Measurements from ENCODE around the gene IL1R1.
A peak's percentile ranks its signal among the peaks of the same experiment; 100 is the strongest.

IL1R1 gene

DNA sequence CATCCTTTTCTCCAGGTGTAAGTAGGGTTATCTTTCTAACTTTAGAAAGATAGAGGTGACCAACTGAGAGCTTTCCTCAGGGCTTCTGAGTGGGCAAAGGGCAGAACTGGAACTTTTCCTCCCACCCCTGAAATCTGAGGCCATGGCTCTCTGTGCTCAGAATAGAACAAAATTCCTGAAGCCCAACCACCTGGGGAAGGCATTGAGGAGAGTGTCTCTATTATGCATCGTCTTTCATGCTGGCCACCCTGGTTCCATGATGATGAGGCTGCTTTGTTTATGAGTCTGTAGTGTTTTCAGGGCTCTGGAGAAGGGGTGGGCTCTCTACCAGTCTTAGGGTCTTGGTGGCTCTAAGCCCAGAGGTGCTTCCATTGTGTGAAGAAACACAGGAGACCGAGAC is 30.7 kb upstream of the IL1R1 start:
- DNase-seq = no peak

- DNase-seq = no peak
Observed at GRCh38 chr2:102112271-102112670, 30.3 kb upstream of the IL1R1 start.

DNA sequence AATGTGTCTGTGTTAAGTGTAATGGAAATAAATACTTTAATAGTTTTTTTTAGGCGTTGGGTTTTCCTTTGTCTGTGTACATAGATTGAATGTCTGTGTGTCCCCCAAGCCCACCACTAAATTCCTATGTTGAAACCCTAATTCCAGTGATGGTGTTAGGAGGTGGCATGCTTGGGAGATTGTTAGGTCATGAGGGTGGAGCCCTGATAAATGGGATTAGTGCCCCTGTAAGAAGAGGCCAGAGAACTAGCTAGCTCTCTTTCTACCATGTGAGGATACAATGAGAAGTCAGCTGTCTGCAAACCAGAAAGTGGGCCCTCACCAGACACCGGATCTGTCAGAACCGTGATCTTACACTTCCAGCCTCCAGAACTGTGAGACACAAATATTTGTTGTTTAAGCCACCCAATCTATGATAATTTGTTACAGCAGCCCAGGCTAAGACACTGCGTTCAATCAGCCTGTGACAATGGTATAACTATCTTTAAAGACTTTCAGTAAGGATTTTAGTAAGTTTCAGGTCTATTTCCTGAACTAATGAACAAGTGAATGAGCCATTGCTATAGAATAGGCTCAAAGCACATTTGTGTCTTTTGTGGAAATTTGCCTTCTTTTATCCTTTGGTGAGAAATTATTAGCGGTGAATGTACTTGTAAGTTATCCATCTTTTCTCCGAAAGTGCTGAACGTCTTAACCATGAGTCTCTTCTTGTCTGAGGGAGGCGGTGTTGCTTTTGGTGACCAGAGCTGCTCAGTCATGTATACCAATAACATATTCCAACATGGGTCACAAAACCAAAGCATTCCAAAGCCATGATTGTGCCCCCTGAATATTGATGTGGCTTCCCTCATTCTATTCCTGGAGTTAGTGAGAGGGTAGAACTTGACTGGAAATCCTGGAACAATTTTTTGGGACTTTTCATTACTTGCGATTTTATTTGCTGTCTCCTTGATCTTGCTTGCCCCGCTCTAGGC is 29.6 kb upstream of the IL1R1 start:
- no peak for DNase-seq

DNA sequence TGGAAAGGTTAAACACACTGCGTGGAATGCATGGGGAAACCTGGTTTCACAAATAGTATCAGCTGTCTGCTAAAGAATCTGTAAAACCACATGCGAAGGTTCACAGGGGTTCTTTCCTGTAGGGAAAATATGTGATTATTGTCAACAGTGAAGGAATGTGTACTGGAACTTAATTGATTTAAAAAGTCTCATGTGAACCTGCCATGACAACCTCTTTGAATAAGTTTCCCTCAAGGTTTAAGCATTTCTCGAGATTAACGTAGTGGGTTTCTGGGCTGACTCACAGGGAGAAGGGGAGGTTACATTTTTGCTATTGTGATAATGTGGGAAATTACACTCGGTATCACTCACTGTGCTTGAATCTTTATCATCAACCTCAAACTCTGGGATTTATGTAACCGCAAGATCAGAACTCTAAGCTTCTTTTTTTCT is 28.2 kb upstream of the IL1R1 start:
- DNase-seq = no peak

GRCh38 chr2:102114851-102115497 is 27.6 kb upstream of the IL1R1 start:
- peak in 1 of 2 experiments; percentile 39 for DNase-seq

GRCh38 chr2:102116630-102117471 is 25.7 kb upstream of the IL1R1 start:
- DNase-seq = no peak

DNA sequence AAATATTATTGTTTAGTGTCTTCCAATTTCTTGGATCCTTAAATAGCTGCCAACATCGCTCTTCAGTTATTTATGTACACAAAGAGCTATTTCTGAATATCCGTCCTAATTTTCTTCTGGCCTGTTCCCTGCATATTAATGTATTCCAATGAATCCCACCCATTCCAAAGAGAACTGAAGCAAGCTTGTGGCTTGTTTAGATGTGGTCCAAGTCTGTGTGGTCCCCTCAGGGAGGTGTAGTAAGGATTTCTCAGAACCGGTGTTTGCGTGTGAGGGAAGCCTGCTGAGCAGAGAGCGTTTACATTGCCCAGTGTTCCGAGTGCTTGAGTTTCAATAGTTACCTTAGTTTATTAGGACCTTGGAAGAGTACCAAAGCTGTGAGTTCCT is 25.1 kb upstream of the IL1R1 start:
- no peak for DNase-seq

GRCh38 chr2:102119255-102119654 is 23.3 kb upstream of the IL1R1 start:
- no peak for DNase-seq

DNA sequence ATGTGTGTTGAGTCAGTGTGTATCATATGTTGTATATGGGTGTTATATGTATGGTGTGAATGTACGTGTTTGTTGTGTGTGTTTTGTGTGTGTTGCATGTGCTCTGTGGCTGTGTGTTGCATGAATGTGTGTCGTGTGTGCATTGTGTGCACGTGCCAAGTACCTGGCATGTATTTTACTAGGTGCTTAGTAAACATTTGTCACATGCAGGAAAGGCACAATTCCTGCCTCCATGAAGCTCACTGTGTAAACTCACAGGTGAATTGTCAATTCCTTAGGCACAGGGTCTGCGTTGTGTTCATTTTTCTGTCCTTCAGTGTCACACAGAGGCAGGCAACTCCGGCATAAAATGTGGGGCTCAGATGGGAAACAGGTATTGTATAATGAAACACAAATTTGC is 22.3 kb upstream of the IL1R1 start:
- DNase-seq = no peak

- DNase-seq = no peak
Observed at GRCh38 chr2:102120701-102121159, 21.8 kb upstream of the IL1R1 start.

DNA sequence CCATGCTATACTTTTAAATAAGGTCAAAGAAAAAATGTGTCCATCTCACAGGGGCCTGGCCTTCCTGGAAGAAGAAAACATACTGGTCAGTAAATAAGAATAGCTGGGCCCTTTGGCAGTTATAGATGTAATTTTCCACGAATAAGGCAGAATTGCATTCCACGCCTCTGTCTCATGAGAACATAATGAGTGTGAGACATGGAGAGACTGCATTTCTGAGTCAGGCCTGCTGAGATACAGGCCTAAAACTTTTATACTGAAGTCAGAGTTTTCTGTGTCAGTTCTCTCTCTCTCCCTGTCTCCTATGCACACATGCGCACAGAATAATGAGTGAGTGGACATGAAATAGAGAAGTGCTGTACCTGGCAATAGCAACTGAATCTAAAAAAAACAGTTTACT is 20.4 kb upstream of the IL1R1 start:
- DNase-seq = no peak

GRCh38 chr2:102122909-102123308 is 19.6 kb upstream of the IL1R1 start:
- no peak for DNase-seq

DNA sequence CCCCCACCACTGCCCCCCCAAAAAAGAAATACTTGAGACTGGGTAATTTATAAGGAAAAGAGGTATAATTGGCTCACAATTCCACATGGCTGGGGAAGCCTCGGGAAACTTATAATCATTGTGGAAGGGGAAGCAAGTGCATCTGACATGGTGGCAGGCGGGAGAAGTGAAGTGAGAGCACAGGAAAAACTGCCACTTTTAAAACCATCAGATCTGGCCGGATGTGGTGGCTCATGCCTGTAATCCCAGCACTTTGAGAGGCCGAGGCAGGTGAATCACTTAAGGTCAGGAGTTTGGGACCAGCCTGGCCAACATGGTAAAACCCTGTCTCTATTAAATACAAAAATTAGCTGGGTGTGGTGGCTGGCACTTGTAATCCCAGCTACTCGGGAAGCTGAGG is 18.1 kb upstream of the IL1R1 start:
- DNase-seq = peak in 1 of 2 experiments; percentile 2

- DNase-seq = peak in 1 of 2 experiments; percentile 2
Observed at GRCh38 chr2:102126169-102126568, 16.4 kb upstream of the IL1R1 start.

DNA sequence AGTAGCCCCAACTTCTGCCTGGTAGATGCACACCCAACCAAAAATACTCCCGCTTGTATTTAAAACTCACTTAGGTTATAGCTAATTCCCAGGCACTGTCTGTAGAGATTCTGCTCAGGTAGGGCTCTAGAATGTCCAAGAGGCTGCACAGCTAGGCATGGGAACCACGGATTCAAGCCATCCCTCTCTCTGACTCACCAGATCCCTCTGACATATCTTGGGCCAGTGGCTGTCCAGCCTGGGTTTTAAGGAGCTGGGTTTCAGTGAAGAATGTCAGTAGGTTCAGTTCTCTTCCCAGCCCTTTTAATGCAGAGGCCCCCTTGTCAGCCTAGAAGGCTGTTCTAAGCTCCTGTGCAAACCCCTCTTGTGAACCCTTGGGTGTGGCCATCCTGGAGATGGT is 15.9 kb upstream of the IL1R1 start:
- DNase-seq = peak in 1 of 2 experiments; percentile 3

DNA sequence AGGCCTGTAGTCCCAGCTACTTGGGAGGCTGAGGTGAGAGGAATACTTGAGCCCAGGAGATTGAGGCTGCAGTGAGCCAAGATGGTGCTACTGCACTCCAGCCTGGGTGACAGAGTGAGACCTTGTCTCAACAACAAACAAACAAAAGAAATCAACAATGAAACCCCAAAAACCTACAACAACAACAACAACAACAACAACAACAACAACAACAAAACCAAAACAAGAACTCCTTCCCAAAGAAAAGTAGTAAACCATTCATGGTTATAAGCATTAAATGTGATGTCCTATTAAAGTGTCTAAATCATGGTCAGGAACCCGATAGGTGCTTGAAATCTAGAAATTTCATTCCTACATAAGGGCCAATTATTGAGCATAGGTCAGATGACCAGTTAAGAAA is 13.5 kb upstream of the IL1R1 start:
- DNase-seq = peak in 1 of 2 experiments; percentile 1

DNA sequence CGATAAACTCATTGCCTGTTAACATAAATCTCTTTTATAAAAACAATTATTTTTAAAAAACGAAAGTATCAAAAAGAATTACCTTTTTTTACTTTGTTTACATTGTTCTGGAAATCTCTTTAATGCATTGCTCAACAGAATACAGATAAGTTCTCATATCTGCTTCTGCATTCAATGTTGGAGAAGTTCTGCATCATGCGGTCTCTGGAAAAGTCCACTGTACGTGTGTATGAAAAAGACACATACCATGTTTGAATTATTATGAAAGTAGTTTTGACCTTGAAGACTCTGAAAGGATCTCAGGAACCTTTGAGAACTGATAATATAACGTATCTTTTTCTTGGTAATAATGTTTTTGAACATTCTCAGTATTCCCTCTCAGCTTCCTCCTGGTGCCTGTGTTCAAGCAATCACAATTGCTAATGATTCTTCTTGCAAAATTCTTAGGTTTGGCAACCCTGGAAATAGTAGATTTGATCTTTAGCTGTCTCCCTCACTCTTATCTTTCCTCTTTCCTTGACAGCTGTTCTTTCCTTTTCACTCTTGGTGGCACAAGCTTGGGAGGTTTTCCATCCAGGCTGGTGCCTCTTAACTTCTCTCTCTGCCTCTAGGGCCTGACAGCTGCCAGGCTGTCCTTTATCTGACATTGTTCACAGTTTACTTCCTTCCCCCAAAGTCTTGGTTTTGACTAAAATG is 12.4 kb upstream of the IL1R1 start:
- DNase-seq = peak in 1 of 2 experiments; percentile 2

DNA sequence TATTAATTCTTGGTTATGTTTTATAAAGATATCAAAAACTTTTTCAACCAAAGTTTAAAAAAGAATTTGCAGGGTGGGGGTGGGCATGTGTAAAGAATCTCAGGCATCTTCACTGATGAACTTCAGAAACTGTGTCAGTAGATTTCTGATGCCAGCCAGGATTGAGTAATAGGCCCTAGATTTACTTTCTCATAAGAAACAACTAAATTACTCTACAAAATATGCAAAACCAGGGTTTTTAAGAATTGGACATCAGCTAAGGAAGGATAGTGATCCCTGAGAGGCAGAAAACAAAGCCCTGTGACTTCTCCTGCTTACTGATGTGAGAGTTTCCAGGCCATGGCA is 11.9 kb upstream of the IL1R1 start:
- DNase-seq = peak in 1 of 2 experiments; percentile 1

DNA sequence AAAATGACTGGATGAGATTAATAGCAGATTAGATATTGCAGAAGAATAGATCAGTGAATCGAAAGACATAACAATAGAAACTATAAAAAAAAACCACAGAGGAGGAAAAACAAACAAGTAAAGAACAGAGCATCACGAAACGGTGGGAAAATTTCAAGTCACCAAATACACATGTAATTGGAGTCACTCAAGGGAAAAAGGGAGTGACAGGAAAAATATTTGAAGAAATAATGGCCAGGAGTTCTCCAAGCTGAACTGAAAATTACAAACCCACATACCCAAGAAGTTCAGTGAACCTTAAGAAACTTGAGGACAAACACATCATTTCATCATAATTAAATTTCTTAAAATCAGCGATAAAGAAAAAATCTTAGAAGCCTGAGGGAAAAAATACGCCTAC is 11.0 kb upstream of the IL1R1 start:
- no peak for DNase-seq

GRCh38 chr2:102137138-102137537 is 5.4 kb upstream of the IL1R1 start:
- DNase-seq = peak; percentile 45 to 59

- no peak for DNase-seq
Observed at GRCh38 chr2:102138331-102138730, 4.2 kb upstream of the IL1R1 start.

GRCh38 chr2:102139851-102140250 is 2.7 kb upstream of the IL1R1 start:
- DNase-seq = no peak

DNA sequence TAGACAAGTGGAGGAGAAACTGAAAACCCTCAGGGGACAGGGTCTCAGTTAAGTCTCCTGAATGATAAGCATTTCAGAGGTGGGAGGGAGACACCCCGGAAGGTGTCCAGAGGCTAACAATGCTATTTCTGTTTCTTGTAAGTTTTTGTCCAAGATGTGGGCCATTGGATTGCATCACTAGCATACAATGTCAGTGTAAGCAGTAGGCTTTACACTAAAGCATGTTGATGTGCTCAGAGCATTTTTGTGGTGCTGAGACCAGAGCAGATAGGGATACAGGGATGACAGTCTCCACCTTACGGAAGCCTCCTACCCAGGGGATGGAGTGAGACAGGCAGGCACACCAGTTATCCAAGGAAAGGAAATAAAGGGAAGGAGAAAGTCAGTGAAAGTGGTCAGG is 2.2 kb upstream of the IL1R1 start:
- DNase-seq = no peak
